SKM-1 treated with dmso at 0.1 percent for 144 hours (cell line): ENCODE data around the gene TDRKH.
"Not testable (repeated sequence)": the region's sequence is repeated elsewhere in the genome, so short reads cannot be mapped to it uniquely, and the experiment has no call there.

ENCODE experiments used
- DNase-seq: peaks from one replicate; lab custom pipeline; 2025; ENCODE audit not compliant: unreplicated experiment; lab: John Stamatoyannopoulos, UW

TDRKH gene

DNA sequence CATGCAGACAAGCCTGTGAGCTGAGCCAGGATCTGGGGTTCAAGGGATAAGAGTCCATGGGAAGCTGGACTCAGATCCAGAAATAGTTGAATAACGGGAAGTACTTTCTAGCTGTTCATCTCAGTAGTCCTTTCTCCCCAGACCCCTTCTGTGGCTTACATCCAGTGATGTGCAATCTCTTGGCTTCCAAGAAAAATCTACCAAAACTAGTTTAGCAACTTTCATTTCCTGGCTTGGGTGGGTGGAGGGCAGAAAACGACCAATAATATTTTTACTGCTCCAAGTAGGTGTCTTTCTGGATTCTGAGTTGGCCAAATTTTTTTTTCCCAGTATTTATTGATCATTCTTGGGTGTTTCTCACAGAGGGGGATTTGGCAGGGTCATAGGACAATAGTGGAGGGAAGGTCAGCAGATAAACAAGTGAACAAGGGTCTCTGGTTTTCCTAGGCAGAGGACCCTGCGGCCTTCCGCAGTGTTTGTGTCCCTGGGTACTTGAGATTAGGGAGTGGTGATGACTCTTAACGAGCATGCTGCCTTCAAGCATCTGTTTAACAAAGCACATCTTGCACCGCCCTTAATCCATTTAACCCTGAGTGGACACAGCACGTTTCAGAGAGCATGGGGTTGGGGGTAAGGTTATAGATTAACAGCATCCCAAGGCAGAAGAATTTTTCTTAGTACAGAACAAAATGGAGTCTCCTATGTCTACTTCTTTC lies 21.8 kb downstream of the TDRKH start:
- not testable (repeated sequence) for DNase-seq

- no peak for DNase-seq
Measured at GRCh38 chr1:151763990-151764389, 26.3 kb downstream of the TDRKH start.

GRCh38 chr1:151762941-151763921 lies 27.1 kb downstream of the TDRKH start, which contains the start of gene MRPL9:
Gene MRPL9 (minus strand): TSS chr1:151763496. CDS start chr1:151763479, 17 bp downstream.
- DNase-seq, result peak; percentile 84

DNA sequence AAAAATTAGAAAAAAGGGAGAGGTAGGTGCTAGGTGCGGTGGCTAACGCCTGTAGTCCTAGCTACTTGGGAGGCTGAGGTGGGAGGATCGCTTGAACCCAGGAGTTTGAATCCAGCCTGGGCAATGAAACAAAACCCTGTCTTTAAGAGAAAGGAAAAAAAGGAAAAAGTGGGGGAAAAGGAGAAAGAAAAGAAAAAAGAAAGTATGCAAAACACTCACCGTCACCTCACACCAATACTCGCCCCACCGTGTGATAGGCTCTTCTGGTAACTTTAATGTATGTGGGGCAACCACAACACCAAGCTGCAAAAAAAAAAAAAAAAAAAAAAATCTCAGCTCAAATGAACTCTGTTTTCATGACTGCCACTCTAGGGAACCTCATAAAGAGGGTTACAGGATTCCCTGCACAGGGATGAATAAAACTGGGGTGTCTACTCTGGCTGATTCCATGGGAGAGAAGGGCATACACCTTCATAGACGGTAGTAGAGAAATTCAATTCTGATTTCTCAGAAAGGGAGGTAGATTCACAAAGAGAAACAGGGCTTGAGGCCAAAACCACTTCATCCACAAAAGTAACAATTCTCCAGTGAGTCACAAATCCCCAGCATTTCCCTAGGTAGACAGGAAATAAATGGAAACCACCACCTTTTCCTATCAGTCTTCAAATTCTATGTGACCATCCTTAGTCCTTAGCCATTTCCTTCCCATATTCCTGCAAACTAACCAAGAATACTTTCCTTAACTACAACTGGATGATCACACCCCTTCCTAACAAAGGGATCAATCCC lies 29.5 kb downstream of the TDRKH start:
- DNase-seq, result no peak

GRCh38 chr1:151759241-151759640 lies 31.1 kb downstream of the TDRKH start:
- no peak for DNase-seq

- no peak for DNase-seq
Measured at GRCh38 chr1:151756291-151756690, 34.0 kb downstream of the TDRKH start.

DNA sequence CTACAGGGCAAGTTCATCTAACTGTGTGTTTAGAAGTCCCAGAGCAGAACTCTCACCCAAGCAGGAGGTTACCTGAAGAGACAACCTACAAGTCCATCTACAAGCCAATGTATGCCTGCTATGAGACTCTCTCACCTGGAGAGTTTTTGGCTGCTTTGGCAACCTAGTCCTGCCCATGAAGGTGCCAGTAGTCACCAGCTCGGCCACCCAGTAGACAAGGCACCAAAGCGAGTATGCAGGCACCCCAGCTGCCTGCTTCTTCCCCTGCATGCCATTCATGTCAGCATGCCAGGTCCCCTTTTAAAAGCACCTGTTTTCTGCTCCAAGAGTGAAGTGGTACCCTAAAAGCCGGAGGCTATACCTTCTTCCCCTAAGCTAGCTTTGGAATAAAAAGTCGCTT lies 48.8 kb downstream of the TDRKH start:
- DNase-seq, result no peak

DNA sequence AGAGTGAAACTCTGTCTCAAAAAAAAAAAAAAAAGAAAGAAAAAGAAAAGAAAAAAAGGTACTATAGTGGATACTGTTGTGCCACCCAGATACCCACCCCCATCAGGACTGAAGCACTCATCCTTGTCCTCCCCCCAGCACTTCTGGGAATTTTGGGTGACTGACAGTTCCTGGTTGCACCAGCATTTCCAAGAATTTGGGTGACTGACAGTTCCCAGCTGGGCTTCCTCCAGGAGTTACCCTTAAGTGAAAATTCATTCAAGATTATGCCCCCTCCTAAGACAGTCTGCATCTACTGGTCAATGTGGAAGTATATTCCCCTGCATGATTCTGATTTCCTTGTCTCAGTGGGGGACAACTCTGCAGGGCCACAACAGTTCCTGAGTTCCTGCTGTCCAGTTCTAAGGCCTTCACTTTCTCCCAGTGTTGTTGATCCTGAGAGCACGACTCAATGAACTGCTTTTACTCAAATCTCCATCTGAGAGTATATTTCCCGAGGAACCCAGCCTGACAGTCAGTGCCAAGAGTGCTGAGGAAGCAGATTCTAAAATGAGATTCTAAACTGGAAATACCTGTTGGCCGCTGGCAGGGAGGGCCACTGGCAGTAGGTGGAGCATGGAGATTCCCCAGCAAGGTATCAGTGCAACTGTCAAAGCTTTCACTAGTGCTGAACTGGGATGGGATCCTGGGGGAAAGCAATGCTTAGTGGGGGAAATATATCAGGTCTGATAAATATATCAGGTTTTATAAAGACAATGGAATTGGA lies 50.5 kb downstream of the TDRKH start:
- no peak for DNase-seq

DNA sequence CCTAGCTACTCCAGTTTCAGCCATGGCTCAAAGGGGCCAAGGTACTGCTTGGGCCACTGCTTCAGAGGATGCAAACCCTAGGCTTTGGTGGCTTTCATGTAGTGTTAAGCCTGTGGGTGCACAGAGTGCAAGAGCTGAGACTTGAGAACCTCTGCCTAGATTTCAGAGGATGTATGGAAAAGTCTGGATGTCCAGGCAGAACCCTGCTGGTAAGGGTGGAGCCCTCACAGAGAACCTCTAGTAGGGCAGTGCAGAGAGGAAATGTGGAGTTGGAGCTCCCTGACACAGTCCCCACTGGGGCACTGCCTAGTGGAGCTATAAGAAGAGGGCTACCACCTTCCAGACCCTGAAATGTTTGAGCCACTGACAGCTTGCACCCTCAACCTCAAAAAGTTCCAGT lies 52.8 kb downstream of the TDRKH start:
- DNase-seq, result no peak

- no peak for DNase-seq
Measured at GRCh38 chr1:151737026-151737425, 53.3 kb downstream of the TDRKH start.

DNA sequence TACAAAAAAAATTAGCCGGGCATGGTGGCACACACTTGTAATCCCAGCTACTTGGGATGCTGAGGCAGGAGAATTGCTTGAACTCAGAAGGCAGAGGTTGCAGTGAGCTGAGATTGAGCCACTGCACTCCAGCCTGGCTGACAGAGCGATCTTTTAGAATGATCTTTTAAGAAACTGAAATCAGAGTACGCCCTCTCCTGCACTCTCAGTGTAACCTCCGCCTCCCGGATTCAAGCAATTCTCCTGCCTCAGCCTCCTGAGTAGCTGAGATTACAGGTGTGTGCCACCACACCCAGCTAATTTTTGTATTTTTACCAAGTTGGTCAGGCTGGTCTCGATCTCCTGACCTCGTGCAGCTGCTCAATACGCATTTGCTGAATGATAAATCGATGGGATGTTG lies 56.3 kb downstream of the TDRKH start:
- not testable (repeated sequence) for DNase-seq

GRCh38 chr1:151733126-151733525 lies 57.2 kb downstream of the TDRKH start:
- no peak for DNase-seq

GRCh38 chr1:151729966-151730291 lies 60.4 kb downstream of the TDRKH start:
- DNase-seq, result no peak

DNA sequence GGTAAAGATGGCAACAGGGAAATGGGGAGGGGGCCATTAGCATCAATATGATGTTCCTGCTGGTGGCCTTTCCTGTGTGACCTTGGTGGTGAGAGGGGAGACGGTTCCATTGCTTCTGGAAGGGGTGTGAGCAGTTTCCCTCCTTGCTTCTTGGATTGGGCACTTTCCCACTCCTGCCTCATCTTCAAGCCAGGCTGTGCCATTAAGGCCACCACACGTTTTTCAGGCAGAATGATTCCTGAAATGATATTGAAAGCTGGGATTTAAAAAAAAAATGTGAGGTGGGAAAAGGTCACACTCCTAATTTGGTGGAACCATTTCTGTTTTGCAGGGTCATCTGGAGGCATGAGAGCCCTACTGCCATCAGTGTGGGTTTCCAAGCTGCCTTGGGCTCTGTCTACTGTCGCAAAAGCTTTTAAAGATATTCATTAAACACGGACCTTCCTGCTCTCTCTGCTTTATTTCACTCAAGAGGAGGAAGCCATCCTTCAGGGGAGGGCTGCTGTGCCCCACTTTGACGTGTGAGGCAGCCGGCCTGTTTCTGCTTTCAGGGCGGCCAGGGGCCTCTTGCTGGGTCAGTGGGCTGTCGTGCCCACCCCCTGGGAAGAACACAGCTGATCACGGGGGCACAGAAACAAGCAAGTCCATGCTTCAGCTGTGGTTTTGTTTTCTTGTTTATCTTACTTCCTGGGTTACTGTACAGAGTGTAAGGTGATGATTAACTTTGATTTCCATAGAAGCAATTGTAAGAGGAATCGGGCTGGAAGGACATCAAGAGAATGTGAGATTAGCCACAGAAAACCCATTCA lies 60.9 kb downstream of the TDRKH start:
- no peak for DNase-seq

GRCh38 chr1:151728151-151729054 lies 61.9 kb downstream of the TDRKH start:
- DNase-seq, result no peak

DNA sequence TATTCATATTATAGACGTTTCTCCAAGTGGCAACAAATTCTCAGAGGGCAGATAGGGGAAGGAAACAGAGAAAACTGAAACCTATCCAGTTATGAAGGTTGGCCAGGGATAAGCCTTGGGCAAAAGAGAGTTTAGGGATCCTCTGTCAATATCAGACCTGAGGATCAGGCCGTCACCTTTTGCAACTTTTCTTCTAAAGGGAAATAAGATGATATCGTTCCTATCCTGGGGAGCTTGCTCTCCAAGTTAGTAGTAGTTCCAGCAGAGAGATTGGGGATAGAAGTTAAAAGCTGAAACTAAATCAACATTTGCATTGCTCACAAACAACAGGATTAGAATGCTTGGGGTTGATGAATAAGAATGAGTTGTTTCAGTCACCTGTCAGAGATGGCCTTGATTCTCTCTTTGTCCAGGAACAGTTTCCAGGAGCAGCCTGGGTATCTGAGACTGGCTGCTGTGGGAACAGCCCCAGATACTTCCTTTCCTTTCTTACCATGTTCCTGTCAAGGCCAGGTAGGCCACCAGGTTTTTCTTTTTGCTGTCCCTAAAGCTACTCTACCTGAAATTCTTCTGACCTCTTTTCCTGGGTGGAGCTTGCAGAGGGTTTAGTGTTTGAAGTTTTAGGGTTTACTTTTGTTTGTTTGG lies 66.5 kb downstream of the TDRKH start:
- no peak for DNase-seq
